Gastroesophageal sphincter (tissue), 3 donors: ENCODE measurements around the gene ANO7.

Experiments
- EP300 ChIP-seq: sonication (generic); formaldehyde crosslinking; IDR thresholded peaks from one replicate; pipeline ENCODE4 v1.6.1; 2017; ENCODE audit warnings: antibody characterized with exemption, mild to moderate bottlenecking
- POLR2A ChIP-seq, 2 donors: fragments of 450-650 bp; IDR thresholded peaks; one replicate each; pipeline ENCODE4 v1.6.1; 2017; ENCODE audit warnings: antibody characterized with exemption in 2 of 2, mild to moderate bottlenecking in 2 of 2, moderate library complexity in 1 of 2
- POLR2AphosphoS5 ChIP-seq: sonication (generic); formaldehyde crosslinking; IDR thresholded peaks from one replicate; pipeline ENCODE4 v1.6.1; 2017; ENCODE audit warnings: antibody characterized with exemption
- TF ChIP-seq, protein P1 (sequence below), 4 experiments: fragments of 200-600 bp in 2 of 4; fragments of 450-650 bp in 2 of 4; sonication (generic) in 1 of 4; IDR thresholded peaks; one replicate each; pipeline ENCODE4 v1.5.1; 2017 to 2019; ENCODE audit warnings: antibody characterized with exemption in 4 of 4, mild to moderate bottlenecking in 2 of 4, moderate library complexity in 2 of 4

DNA sequence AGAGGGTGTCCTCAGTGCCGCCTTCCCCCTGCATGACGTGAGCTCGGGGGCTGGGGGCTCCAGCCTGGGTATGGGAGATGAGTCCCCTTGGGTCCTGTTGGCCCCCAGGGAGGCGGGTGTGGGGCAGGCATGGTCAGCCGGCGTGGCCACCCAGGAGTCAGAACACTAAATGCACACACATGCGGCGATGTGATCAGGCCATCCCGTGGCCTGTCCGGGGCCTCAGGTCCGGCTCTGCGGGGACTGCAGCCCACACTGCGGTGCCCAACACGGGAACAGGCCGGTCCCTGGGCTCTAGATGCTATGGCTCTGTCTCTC, 13.8 kb downstream of the ANO7 start:
- TF ChIP-seq, protein P1, sequence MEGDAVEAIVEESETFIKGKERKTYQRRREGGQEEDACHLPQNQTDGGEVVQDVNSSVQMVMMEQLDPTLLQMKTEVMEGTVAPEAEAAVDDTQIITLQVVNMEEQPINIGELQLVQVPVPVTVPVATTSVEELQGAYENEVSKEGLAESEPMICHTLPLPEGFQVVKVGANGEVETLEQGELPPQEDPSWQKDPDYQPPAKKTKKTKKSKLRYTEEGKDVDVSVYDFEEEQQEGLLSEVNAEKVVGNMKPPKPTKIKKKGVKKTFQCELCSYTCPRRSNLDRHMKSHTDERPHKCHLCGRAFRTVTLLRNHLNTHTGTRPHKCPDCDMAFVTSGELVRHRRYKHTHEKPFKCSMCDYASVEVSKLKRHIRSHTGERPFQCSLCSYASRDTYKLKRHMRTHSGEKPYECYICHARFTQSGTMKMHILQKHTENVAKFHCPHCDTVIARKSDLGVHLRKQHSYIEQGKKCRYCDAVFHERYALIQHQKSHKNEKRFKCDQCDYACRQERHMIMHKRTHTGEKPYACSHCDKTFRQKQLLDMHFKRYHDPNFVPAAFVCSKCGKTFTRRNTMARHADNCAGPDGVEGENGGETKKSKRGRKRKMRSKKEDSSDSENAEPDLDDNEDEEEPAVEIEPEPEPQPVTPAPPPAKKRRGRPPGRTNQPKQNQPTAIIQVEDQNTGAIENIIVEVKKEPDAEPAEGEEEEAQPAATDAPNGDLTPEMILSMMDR (IDR thresholded peaks at IDR 0.05), result no peak
- TF ChIP-seq POLR2A (IDR thresholded peaks at IDR 0.05) (no peak), EP300 (no peak), POLR2AphosphoS5 (no peak)
